ENCODE measurements around the gene GRPR. TPM values are rescaled to one million over a fixed set of nuclear protein-coding genes. Genes with fewer than 3 reads are reported as not detected.
"Not testable (repeated sequence)": the region's sequence is repeated elsewhere in the genome, so short reads cannot be mapped to it uniquely, and the experiment has no call there.

Gene GRPR
- total and polyA plus RNA-seq, 12 donors = 0.03 to 0.57 (median 0.28) TPM; not detected in 1

GRCh38 chrX:16143968-16144367, 20.6 kb downstream of the GRPR start:
- Histone ChIP-seq H3K27me3 (peaks cover 0 to 69% (median 0%) of the 10 kb centered on the region in 7 donors), H3K9me3 (no peaks in the 10 kb centered on the region), H3K27ac (no peak overlapping the region), H3K4me3 (no peak overlapping the region), H3K36me3 (no peaks in the 10 kb centered on the region), H3K4me1 (no peaks in the 10 kb centered on the region)
- ATAC-seq = no peak
- DNase-seq = no peak
- intact Hi-C loops (cut with DNase I) = no loop called here
- no peak for TF ChIP-seq CTCF (IDR thresholded peaks at IDR 0.05)

- peaks cover 0 to 66% (median 0%) of the 10 kb centered on the region in 7 donors for H3K27me3 ChIP-seq
- intact Hi-C loops (cut with DNase I) = no loop called here
- H3K9me3 ChIP-seq = no peaks in the 10 kb centered on the region
- H3K27ac ChIP-seq = no peak overlapping the region
- ATAC-seq (no peak), DNase-seq (no peak)
- H3K4me1 ChIP-seq = no peaks in the 10 kb centered on the region
- WGBS, 2 donors = 58 to 65% methylated on average over 2 of the region's 2 CpGs
- no peak for TF ChIP-seq CTCF (IDR thresholded peaks at IDR 0.05)
- no peaks in the 10 kb centered on the region for H3K36me3 ChIP-seq
- no peak overlapping the region for H3K4me3 ChIP-seq
Measured at GRCh38 chrX:16144420-16144819, 21.1 kb downstream of the GRPR start.

- WGBS, 2 donors = 58 to 84% methylated on average over 1 of the region's 1 CpG
- H3K27ac ChIP-seq = not testable (repeated sequence)
Measured at GRCh38 chrX:16145093-16145492, 21.7 kb downstream of the GRPR start.

GRCh38 chrX:16145656-16146055, 22.3 kb downstream of the GRPR start:
- no peak for TF ChIP-seq CTCF (IDR thresholded peaks at IDR 0.05)
- H3K36me3 ChIP-seq = no peaks in the 10 kb centered on the region
- H3K27ac ChIP-seq = no peak overlapping the region
- no peak for ATAC-seq
- DNase-seq = no peak
- H3K4me3 ChIP-seq = no peak overlapping the region
- H3K4me1 ChIP-seq = no peaks in the 10 kb centered on the region
- H3K27me3 ChIP-seq = peaks cover 0 to 53% (median 0%) of the 10 kb centered on the region in 7 donors
- intact Hi-C loops (cut with DNase I) = no loop called here
- no peaks in the 10 kb centered on the region for H3K9me3 ChIP-seq

More at GRCh38 chrX:16145093-16145492, 21.7 kb downstream of the GRPR start:
- H3K9me3 ChIP-seq; ATAC-seq; H3K4me3 ChIP-seq; DNase-seq; intact Hi-C loops (cut with DNase I); H3K4me1 ChIP-seq; H3K36me3 ChIP-seq: not testable (repeated sequence)
- H3K27me3 ChIP-seq = peaks cover 0 to 59% (median 0%) of the 10 kb centered on the region in 7 donors

GRCh38 chrX:16148896-16149295, 25.5 kb downstream of the GRPR start:
- no peak for ATAC-seq
- Histone ChIP-seq H3K27me3 (peaks cover 0 to 34% (median 0%) of the 10 kb centered on the region in 7 donors), H3K27ac (no peak overlapping the region), H3K36me3 (no peaks in the 10 kb centered on the region), H3K9me3 (no peaks in the 10 kb centered on the region), H3K4me1 (no peaks in the 10 kb centered on the region), H3K4me3 (no peak overlapping the region)
- 54 to 80% methylated on average over 3 of the region's 3 CpGs for WGBS, 2 donors
- no peak for TF ChIP-seq CTCF (IDR thresholded peaks at IDR 0.05)
- intact Hi-C loops (cut with DNase I) = no loop called here
- DNase-seq = no peak

All from heart right ventricle (tissue), 16 donors.